HFF-Myc (cell line): ENCODE results near the gene ACSM6.
A peak's percentile ranks its signal among the peaks of the same experiment; 100 is the strongest.
"Not testable (repeated sequence)": the region's sequence is repeated elsewhere in the genome, so short reads cannot be mapped to it uniquely, and the experiment has no call there.

Source experiments
- DNase-seq: peaks from one replicate; pipeline ENCODE4 v3.0.0-alpha.2; 2011; ENCODE audit warnings: low read depth; ENCODE audit errors: extremely low read depth
- H3K4me3 ChIP-seq: replicated peaks from 2 replicates; pipeline ENCODE4 v1.5.1; 2011; ENCODE audit warnings: low read depth, mild to moderate bottlenecking, control low read depth, low read length
- CTCF ChIP-seq: IDR thresholded peaks from 2 replicates; pipeline ENCODE4 v1.5.1; 2012; ENCODE audit warnings: mild to moderate bottlenecking, low read depth, low read length, control low read depth; ENCODE audit errors: missing control alignments

ACSM6 gene

GRCh38 chr10:95188593-95188992, 5.4 kb upstream of the ACSM6 start:
- H3K4me3 ChIP-seq, result no peak overlapping the region
- TF ChIP-seq CTCF, result no peak
- no peak for DNase-seq

- TF ChIP-seq CTCF, result no peak
- no peak overlapping the region for H3K4me3 ChIP-seq
- DNase-seq, result no peak
Observed at GRCh38 chr10:95196046-95196445, 2.0 kb downstream of the ACSM6 start.

- no peak overlapping the region for H3K4me3 ChIP-seq
- TF ChIP-seq CTCF, result peak; percentile 51
- no peak for DNase-seq
Observed at GRCh38 chr10:95201736-95202135, 7.7 kb downstream of the ACSM6 start.

GRCh38 chr10:95202865-95203264, 8.8 kb downstream of the ACSM6 start:
- H3K4me3 ChIP-seq, result not testable (repeated sequence)

GRCh38 chr10:95208702-95209391, 14.8 kb downstream of the ACSM6 start:
- peak; percentile 22 for TF ChIP-seq CTCF
- DNase-seq, result no peak
- H3K4me3 ChIP-seq, result no peak overlapping the region

More at GRCh38 chr10:95202865-95203264, 8.8 kb downstream of the ACSM6 start:
- not testable (repeated sequence) for DNase-seq

- H3K4me3 ChIP-seq, result no peak overlapping the region
- TF ChIP-seq CTCF, result no peak
- no peak for DNase-seq
Observed at GRCh38 chr10:95209509-95210127, 15.6 kb downstream of the ACSM6 start.

GRCh38 chr10:95211606-95212279, 17.7 kb downstream of the ACSM6 start:
- H3K4me3 ChIP-seq, result no peak overlapping the region
- no peak for DNase-seq
- no peak for TF ChIP-seq CTCF
